ENCODE results near the gene NHSL1.

- TF ChIP-seq CTCF (IDR thresholded peaks at IDR 0.05; ENCODE audit: low read depth, low read length) = no peak
- no peak for TF ChIP-seq EZH2phosphoT487 (IDR thresholded peaks at IDR 0.05; ENCODE audit: low read depth)
Measured at GRCh38 chr6:138461647-138462046, 37.6 kb downstream of the NHSL1 start.

Measured in OCI-LY3 (cell line).